ENCODE measurements around the gene ITSN2.

Gene ITSN2

GRCh38 chr2:24385366-24385765, 25.0 kb upstream of the ITSN2 start:
- Histone ChIP-seq H3K36me3 (replicated peaks) (no peaks in the 10 kb centered on the region), H3K27me3 (replicated peaks) (no peaks in the 10 kb centered on the region), H3K4me3 (ENCODE audit: low read depth, low read length) (no peak overlapping the region), H3K27ac (no peak overlapping the region)
- in situ Hi-C loops (cut with HindIII; ENCODE audit: low pct_ligation_motif_present, low sequenced_read_pairs) = no loop called here
- DNase-seq = no peak
- no peak for TF ChIP-seq CTCF (IDR thresholded peaks at IDR 0.05; ENCODE audit: low read depth, low read length, missing control alignments)

GRCh38 chr2:24382363-24383073, 22.2 kb upstream of the ITSN2 start:
- in situ Hi-C loops (cut with HindIII; ENCODE audit: low pct_ligation_motif_present, low sequenced_read_pairs) = no loop called here
- Histone ChIP-seq H3K4me3 (ENCODE audit: low read depth, low read length) (no peak overlapping the region), H3K27ac (no peak overlapping the region), H3K36me3 (replicated peaks) (no peaks in the 10 kb centered on the region), H3K27me3 (replicated peaks) (no peaks in the 10 kb centered on the region)
- TF ChIP-seq CTCF (IDR thresholded peaks at IDR 0.05; ENCODE audit: low read depth, low read length, missing control alignments) = peak; percentile 79
- peak; percentile 53 for DNase-seq

- no peak for TF ChIP-seq CTCF (IDR thresholded peaks at IDR 0.05; ENCODE audit: low read depth, low read length, missing control alignments)
- Histone ChIP-seq H3K4me3 (ENCODE audit: low read depth, low read length) (no peak overlapping the region), H3K27me3 (replicated peaks) (no peaks in the 10 kb centered on the region), H3K36me3 (replicated peaks) (no peaks in the 10 kb centered on the region), H3K27ac (no peak overlapping the region)
- no peak for DNase-seq
- in situ Hi-C loops (cut with HindIII; ENCODE audit: low pct_ligation_motif_present, low sequenced_read_pairs) = no loop called here
Measured at GRCh38 chr2:24380820-24381219, 20.5 kb upstream of the ITSN2 start.

- in situ Hi-C loops (cut with HindIII; ENCODE audit: low pct_ligation_motif_present, low sequenced_read_pairs) = no loop called here
- Histone ChIP-seq H3K27ac (no peak overlapping the region), H3K27me3 (replicated peaks) (no peaks in the 10 kb centered on the region), H3K36me3 (replicated peaks) (no peaks in the 10 kb centered on the region), H3K4me3 (ENCODE audit: low read depth, low read length) (no peak overlapping the region)
- TF ChIP-seq CTCF (IDR thresholded peaks at IDR 0.05; ENCODE audit: low read depth, low read length, missing control alignments) = no peak
- DNase-seq = no peak
Measured at GRCh38 chr2:24375349-24376087, 15.2 kb upstream of the ITSN2 start.

GRCh38 chr2:24374301-24374700, 14.0 kb upstream of the ITSN2 start:
- no peak overlapping the region for H3K4me3 ChIP-seq (ENCODE audit: low read depth, low read length)
- no peak overlapping the region for H3K27ac ChIP-seq
- TF ChIP-seq CTCF (IDR thresholded peaks at IDR 0.05; ENCODE audit: low read depth, low read length, missing control alignments) = no peak
- H3K36me3 ChIP-seq (replicated peaks) = no peaks in the 10 kb centered on the region
- in situ Hi-C loops (cut with HindIII; ENCODE audit: low pct_ligation_motif_present, low sequenced_read_pairs) = no loop called here
- no peak for DNase-seq
- H3K27me3 ChIP-seq (replicated peaks) = no peaks in the 10 kb centered on the region
